Gastrocnemius medialis (tissue), 4 donors: ENCODE results near the gene PSMC3IP.

Source experiments
- CTCF ChIP-seq, 5 experiments: fragments of 450-650 bp in 3 of 5; fragments of 200-600 bp in 2 of 5; sonication (generic) in 2 of 5; IDR thresholded peaks in 4 of 5; conservative IDR thresholded peaks in 1 of 5; 1 replicate in 4 of 5; 2 replicates in 1 of 5; pipeline ENCODE4 v1.5.1; 2016 to 2019; ENCODE audit warnings: antibody characterized with exemption in 5 of 5, mild to moderate bottlenecking in 3 of 5, moderate library complexity in 3 of 5
- POLR2A ChIP-seq, 2 donors: fragments of 450-650 bp; IDR thresholded peaks; one replicate each; pipeline ENCODE4 v1.6.1; 2017; ENCODE audit warnings: antibody characterized with exemption in 2 of 2, mild to moderate bottlenecking in 2 of 2, moderate library complexity in 2 of 2

- TF ChIP-seq CTCF (IDR thresholded peaks at IDR 0.05 in 4 of 5, conservative IDR thresholded peaks at IDR 0.05 in 1 of 5): no peak
- TF ChIP-seq POLR2A (IDR thresholded peaks at IDR 0.05): no peak
Observed at GRCh38 chr17:42553866-42554249, 23.7 kb downstream of the PSMC3IP start.
